WTC11 (cell line): ENCODE data around the gene CCDC83.

Experiments used
- CREB1 ChIP-seq: sonication (generic); formaldehyde crosslinking; IDR thresholded peaks from 2 replicates; pipeline ENCODE4 v1.8.0; 2023; ENCODE audit warnings: mild to moderate bottlenecking, missing genetic modification reagents
- CREM ChIP-seq: sonication (generic); formaldehyde crosslinking; IDR thresholded peaks from 2 replicates; pipeline ENCODE4 v1.8.1; 2022; ENCODE audit warnings: mild to moderate bottlenecking, missing genetic modification reagents, moderate library complexity
- ESRRA ChIP-seq: sonication (generic); formaldehyde crosslinking; IDR thresholded peaks from 2 replicates; pipeline ENCODE4 v1.8.1; 2022; ENCODE audit warnings: mild to moderate bottlenecking, missing genetic modification reagents, borderline replicate concordance
- NR3C1 ChIP-seq: sonication (generic); formaldehyde crosslinking; conservative IDR thresholded peaks from 2 replicates; pipeline ENCODE4 v1.8.1; 2023; ENCODE audit warnings: low read depth, mild to moderate bottlenecking, missing genetic modification reagents
- RORB ChIP-seq: fragments of 250-450 bp; sonication (Bioruptor Pico); IDR thresholded peaks from 2 replicates; pipeline ENCODE4 v1.9.0; 2021; ENCODE audit warnings: mild to moderate bottlenecking
- SP1 ChIP-seq: sonication (generic); formaldehyde crosslinking; conservative IDR thresholded peaks from 2 replicates; pipeline ENCODE4 v1.8.1; 2022; ENCODE audit warnings: missing genetic modification reagents
- TCF7 ChIP-seq: sonication (generic); formaldehyde crosslinking; IDR thresholded peaks from 2 replicates; pipeline ENCODE4 v1.8.0; 2022; ENCODE audit warnings: mild to moderate bottlenecking, low read depth, missing genetic modification reagents, moderate library complexity
- TP53 ChIP-seq: sonication (generic); formaldehyde crosslinking; IDR thresholded peaks from 2 replicates; pipeline ENCODE4 v1.8.1; 2023; ENCODE audit warnings: mild to moderate bottlenecking, missing genetic modification reagents
- ZNF263 ChIP-seq: sonication (generic); formaldehyde crosslinking; IDR thresholded peaks from 2 replicates; pipeline ENCODE4 v1.8.1; 2022; ENCODE audit warnings: low read depth, mild to moderate bottlenecking, moderate library complexity, missing genetic modification reagents
- ZNF423 ChIP-seq: fragments of 250-450 bp; sonication (Bioruptor Pico); IDR thresholded peaks from 2 replicates; pipeline ENCODE4 v2.1.2; 2022; ENCODE audit warnings: mild to moderate bottlenecking, moderate library complexity
- TF ChIP-seq, protein P1 (sequence below): fragments of 200-600 bp; IDR thresholded peaks from 2 replicates; pipeline ENCODE4 v1.8.0; 2022; ENCODE audit warnings: antibody characterized with exemption
- TF ChIP-seq, protein P2 (sequence below): sonication (generic); formaldehyde crosslinking; IDR thresholded peaks from 2 replicates; pipeline ENCODE4 v1.8.1; 2023; ENCODE audit warnings: mild to moderate bottlenecking, missing genetic modification reagents, moderate library complexity
- TF ChIP-seq, protein P3 (sequence below): sonication (generic); formaldehyde crosslinking; IDR thresholded peaks from 2 replicates; pipeline ENCODE4 v1.8.1; 2023; ENCODE audit warnings: mild to moderate bottlenecking, missing genetic modification reagents
- TF ChIP-seq, protein P4 (sequence below): sonication (generic); formaldehyde crosslinking; IDR thresholded peaks from 2 replicates; pipeline ENCODE4 v1.8.1; 2022; ENCODE audit warnings: low read depth, missing genetic modification reagents, borderline replicate concordance

DNA sequence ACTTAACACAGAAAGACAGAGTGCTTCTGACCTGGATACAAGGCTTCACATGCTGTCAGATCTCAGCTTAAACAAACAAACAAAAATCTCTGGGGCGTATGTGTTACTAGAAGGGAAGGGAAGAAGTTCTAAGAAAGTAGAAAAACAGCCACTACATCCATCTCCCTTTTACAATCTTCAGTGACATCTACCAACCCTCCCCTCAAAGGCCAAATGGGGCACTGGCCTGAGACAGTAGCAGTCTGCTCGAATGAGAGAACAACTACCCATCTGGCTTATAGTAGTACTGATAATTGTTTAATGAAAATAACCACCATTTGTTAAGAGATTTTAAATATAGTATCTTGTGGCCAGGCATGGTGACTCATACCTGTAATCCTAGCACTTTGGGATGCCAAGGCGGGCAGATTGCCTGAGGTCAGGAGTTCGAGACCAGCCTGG is 29.4 kb downstream of the CCDC83 start:
- TF ChIP-seq, protein P1, sequence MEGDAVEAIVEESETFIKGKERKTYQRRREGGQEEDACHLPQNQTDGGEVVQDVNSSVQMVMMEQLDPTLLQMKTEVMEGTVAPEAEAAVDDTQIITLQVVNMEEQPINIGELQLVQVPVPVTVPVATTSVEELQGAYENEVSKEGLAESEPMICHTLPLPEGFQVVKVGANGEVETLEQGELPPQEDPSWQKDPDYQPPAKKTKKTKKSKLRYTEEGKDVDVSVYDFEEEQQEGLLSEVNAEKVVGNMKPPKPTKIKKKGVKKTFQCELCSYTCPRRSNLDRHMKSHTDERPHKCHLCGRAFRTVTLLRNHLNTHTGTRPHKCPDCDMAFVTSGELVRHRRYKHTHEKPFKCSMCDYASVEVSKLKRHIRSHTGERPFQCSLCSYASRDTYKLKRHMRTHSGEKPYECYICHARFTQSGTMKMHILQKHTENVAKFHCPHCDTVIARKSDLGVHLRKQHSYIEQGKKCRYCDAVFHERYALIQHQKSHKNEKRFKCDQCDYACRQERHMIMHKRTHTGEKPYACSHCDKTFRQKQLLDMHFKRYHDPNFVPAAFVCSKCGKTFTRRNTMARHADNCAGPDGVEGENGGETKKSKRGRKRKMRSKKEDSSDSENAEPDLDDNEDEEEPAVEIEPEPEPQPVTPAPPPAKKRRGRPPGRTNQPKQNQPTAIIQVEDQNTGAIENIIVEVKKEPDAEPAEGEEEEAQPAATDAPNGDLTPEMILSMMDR, result no peak
- TF ChIP-seq ZNF423 (CRISPR knock-in tag), result no peak
- no peak for TF ChIP-seq TCF7
- TF ChIP-seq SP1 (CRISPR knock-in tag), result no peak
- TF ChIP-seq, protein P2, sequence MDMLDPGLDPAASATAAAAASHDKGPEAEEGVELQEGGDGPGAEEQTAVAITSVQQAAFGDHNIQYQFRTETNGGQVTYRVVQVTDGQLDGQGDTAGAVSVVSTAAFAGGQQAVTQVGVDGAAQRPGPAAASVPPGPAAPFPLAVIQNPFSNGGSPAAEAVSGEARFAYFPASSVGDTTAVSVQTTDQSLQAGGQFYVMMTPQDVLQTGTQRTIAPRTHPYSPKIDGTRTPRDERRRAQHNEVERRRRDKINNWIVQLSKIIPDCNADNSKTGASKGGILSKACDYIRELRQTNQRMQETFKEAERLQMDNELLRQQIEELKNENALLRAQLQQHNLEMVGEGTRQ (CRISPR knock-in tag), result no peak
- TF ChIP-seq, protein P3, sequence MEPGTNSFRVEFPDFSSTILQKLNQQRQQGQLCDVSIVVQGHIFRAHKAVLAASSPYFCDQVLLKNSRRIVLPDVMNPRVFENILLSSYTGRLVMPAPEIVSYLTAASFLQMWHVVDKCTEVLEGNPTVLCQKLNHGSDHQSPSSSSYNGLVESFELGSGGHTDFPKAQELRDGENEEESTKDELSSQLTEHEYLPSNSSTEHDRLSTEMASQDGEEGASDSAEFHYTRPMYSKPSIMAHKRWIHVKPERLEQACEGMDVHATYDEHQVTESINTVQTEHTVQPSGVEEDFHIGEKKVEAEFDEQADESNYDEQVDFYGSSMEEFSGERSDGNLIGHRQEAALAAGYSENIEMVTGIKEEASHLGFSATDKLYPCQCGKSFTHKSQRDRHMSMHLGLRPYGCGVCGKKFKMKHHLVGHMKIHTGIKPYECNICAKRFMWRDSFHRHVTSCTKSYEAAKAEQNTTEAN (CRISPR knock-in tag), result no peak
- no peak for TF ChIP-seq CREM (CRISPR knock-in tag)
- TF ChIP-seq NR3C1 (CRISPR knock-in tag), result no peak
- TF ChIP-seq RORB, result no peak
- TF ChIP-seq TP53 (CRISPR knock-in tag), result no peak
- TF ChIP-seq, protein P4, sequence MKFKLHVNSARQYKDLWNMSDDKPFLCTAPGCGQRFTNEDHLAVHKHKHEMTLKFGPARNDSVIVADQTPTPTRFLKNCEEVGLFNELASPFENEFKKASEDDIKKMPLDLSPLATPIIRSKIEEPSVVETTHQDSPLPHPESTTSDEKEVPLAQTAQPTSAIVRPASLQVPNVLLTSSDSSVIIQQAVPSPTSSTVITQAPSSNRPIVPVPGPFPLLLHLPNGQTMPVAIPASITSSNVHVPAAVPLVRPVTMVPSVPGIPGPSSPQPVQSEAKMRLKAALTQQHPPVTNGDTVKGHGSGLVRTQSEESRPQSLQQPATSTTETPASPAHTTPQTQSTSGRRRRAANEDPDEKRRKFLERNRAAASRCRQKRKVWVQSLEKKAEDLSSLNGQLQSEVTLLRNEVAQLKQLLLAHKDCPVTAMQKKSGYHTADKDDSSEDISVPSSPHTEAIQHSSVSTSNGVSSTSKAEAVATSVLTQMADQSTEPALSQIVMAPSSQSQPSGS (CRISPR knock-in tag), result no peak
- TF ChIP-seq ZNF263 (CRISPR knock-in tag), result no peak
- no peak for TF ChIP-seq ESRRA (CRISPR knock-in tag)
- TF ChIP-seq CREB1 (CRISPR knock-in tag), result no peak
